HG03280 (cell line): ENCODE measurements around the gene FCHSD2.
"Not testable (repeated sequence)": the region's sequence is repeated elsewhere in the genome, so short reads cannot be mapped to it uniquely, and the experiment has no call there.

Experiments
- ATAC-seq: cut with Tn5 transposase; IDR thresholded peaks from one replicate; pipeline ENCODE4 v1.9.1; 2021; ENCODE audit warnings: mild to moderate bottlenecking, moderate library complexity; ENCODE audit not compliant: unreplicated experiment

The FCHSD2 gene

DNA sequence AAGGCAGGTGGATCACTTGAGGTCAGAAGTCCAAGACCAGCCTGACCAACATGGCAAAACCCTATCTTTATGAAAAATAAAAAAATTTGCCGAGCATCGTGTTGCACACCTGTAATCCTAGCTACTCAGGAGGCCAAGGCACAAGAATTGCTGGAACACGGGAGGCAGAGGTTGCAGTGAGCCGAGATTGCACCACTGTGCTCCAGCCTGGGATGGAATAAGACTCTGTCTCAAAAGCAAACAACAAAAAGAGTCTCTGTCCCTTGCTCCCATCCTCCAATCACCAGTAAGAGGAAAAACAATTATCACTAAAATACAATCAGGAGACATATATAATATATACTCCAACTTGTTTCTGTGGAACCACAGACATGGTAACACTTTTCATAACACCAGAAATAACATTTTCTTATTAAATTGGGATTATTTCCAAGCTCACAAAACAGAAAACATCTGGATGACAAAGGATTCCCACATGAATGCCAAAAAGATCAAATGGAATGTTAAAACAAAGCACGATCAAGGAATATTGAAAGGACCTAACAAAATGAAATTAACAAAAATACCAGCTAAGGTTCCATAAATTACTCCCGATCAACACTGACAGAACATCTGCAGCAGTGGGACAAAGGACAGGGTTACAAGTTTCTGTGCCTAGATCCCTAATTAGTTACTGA is 15.2 kb downstream of the FCHSD2 start:
- no peak for ATAC-seq

DNA sequence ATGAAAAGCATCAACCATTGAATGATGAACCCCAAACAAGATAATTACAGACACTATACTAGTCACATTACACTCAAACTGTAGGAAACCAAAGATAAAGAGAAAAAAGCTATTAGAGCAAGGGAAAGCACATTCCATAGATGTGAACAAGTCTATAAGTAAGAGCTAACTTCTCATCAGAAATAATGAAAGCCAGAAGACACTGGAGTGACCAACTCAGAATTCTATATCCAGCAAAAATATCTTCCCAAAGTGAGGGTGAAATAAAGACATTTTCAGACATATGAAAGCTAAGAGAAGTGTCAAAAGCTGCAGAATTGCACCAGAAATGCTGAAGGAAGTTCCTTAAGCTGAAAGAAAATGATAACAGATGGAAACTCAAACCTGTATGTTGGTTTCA is 17.3 kb downstream of the FCHSD2 start:
- ATAC-seq = no peak

GRCh38 chr11:73123892-73124291 is 18.2 kb downstream of the FCHSD2 start:
- ATAC-seq = not testable (repeated sequence)

DNA sequence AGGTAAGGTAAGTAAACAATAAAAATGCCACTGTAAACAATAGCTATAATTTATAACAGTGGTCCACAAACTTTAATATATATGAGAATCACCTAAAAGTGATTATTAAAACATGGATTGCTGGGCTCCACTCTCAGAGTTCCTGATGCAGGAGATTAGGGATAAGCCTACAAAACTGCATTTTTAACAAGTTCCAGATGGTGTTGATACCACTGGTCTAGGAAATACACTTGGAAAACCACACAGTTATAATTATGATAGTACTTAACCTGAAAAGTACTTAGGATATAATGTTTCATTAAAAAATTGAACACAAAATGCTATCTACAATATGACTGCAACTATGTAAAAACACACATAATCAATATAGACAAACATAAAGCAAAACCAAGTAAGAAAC is 20.4 kb downstream of the FCHSD2 start:
- ATAC-seq = no peak

DNA sequence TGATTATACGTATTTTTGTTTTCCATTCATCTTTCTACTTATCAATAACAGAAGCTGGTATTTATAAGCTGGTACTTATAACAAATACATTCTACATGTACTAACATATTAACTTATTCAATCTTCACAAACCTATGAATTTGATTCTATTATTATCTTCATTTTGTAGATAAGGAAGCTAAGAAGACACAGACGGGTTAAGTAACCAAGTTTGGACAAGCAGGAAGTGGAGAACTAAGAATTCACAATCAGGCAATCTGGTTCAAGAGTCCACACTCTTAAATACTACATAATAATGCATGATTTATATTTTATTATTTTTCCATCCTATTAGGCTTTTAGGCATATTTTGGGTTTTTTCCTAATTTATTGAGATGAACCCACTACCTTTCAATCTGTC is 25.0 kb downstream of the FCHSD2 start:
- ATAC-seq = no peak

DNA sequence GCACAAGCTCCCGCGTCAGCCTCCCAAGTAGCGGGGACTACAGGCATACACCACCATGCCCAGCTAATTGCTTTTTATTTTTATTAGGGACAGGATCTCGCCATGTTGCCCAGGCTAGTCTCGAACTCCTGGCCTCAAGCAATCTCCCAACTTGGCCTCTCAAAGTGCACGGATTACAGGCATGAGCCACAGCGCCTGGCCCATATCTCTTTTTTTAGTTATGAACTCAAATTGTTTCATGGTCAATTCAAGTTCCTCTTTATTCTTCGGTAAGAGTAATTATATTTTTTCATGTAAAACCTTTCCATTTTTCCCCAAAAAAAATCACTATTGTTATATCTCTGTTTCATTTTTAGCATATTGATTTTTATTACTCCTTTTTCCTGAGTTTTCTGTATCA is 25.5 kb downstream of the FCHSD2 start:
- no peak for ATAC-seq

GRCh38 chr11:73114835-73115220 is 27.3 kb downstream of the FCHSD2 start:
- no peak for ATAC-seq

GRCh38 chr11:73114110-73114834 is 27.8 kb downstream of the FCHSD2 start:
- no peak for ATAC-seq

DNA sequence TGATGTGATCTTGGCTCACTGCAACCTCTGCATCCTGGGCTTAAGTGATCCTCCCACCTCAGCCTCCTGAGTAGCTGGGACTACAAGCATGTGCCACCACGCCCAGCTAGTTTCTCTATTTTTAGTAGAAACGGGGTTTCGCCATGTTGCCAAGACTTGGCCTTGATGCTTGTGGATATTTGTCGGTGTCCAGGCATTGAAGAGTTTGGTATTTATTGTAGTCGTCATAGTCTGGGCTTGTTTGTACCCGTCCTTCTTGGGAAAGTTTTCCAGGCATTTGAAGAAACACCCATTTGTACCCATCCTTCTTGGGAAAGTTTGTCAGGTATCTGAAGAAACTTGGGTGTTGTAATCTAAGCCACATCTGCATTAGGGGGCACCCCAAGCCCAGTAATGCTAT is 28.7 kb downstream of the FCHSD2 start:
- ATAC-seq = no peak

GRCh38 chr11:73107597-73107996 is 34.5 kb downstream of the FCHSD2 start:
- no peak for ATAC-seq

DNA sequence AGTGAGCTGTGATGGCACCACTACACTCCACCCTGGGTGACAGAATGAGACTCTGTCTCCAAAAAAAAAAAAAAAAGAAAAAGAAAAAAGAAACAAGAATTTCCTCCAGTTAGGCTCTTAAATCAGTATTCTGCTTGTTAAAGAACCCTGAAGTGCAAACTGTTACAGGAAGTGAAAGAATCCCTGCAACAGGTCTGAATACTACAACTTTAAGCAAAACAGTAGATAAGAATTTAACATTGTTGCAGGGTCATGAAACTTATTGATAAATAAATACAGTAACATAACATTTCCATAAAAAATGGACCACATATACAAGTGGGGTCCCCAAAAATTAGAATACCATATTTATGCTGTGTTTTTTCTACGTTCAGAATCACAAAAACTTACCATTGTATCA is 35.8 kb downstream of the FCHSD2 start:
- no peak for ATAC-seq

DNA sequence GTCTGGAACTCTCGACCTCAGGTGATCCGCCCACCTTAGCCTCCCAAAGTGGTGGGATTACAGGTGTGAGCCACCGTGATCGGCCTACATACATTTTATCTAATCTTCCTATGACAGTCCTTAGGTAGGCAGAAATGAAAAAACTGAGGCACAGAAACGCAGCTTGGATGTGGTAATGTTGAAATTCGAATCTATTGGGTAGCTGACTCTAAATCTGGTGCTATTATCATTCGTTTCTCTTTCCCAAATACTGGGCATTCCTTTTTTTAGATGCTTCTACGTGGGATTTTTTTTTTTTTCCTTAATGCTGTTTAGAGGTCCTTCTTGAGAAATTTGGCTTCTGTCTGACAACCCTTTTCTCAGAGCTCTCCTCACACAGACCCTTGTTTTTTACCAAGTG is 41.5 kb downstream of the FCHSD2 start:
- ATAC-seq = no peak

GRCh38 chr11:73099512-73100266 is 42.4 kb downstream of the FCHSD2 start:
- no peak for ATAC-seq

- no peak for ATAC-seq
These were observed 46.5 kb downstream of the FCHSD2 start for GRCh38 chr11:73095613-73096012.

- ATAC-seq = no peak
These were observed 50.4 kb downstream of the FCHSD2 start for GRCh38 chr11:73091521-73092305.

DNA sequence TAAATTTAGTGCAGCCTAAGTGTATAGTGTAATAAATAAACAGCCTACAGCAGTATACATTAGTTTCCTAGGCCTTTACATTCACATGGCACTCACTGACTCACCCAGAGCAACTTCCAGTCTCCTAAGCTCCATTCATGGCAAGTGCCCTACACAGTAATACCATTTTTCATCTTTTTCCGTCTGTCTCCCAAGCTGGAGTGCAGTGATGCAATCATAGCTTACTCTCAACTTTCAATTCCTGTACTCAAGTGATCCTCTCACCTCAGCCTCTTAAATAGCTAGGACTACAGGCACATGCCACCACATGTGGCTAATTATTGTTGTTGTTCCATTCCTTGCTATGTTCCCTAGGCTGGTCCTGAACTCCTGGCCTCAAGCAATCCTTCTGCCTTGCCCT is 54.4 kb downstream of the FCHSD2 start:
- ATAC-seq = no peak

GRCh38 chr11:73085189-73085875 is 56.8 kb downstream of the FCHSD2 start:
- no peak for ATAC-seq

DNA sequence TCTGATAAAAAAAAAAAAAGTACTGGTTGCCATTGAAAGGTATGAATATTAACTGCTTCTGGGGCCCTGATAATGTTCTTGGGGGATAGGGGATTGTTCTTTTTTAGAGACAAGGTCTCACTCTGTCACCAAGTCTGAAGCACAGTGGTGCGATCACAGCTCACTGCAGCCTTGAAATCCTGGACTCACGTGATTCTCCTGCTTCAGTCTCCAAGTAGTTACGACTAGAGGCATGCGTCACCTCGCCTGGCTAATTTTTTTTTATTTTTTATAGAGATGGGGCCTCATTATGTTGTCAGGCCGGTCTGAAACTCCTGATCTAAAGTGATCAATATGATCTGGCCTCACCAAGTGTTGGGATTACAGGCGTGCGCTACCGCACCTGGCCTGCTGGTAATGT is 63.5 kb downstream of the FCHSD2 start:
- no peak for ATAC-seq

DNA sequence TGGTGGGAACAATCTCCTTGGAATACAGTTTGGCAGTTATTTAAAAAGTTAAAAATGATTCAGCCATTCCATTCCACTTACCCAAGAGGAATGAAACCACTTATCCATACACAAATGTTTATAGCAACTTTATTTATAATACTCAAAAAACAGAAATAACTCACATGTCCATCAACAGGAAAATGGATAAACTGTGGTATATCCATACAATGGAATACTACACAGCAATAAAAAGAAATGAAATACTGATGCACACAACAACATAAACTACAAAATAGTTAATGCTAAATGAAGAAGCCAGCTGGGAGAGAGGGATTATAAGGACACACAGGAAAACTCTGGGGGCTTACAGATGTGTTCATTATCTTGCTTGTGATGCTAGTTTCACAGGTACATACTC is 64.7 kb downstream of the FCHSD2 start:
- ATAC-seq = no peak

DNA sequence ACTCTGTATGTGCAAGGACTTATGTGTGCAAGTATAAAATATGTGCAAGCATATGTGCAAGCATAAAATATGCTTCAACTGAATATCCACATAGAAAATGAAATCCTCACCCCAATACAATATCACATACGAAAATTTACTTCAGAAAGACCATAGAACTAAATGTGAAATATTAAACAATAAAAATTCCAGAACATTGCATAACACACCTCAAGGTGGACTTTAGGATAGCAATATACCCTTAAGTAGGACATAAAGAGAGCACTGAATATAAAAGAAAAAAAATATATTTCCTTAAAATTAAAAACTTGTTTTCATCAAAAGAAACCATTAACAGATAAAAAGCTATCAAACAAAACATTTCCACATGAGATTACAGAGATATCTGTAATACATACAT is 67.8 kb downstream of the FCHSD2 start:
- no peak for ATAC-seq
